Stimulated activated CD4-positive, alpha-beta T cell treated with anti-CD3 and anti-CD28 coated beads, Interleukin-12 subunit alpha, Interleukin-12 subunit beta, amount 100 ng/mL, for 24 hours (primary cell): ENCODE results near the gene RAB11FIP3.

Experiments
- DNase-seq, 2 experiments: peaks; one replicate each; pipeline ENCODE4 v3.0.0-alpha.2; 2020; ENCODE audit warnings: low read depth in 2 of 2

The RAB11FIP3 gene

GRCh38 chr16:565419-566330 is 140.2 kb downstream of the RAB11FIP3 start:
- no peak for DNase-seq

- peak in 1 of 2 experiments; percentile 40 for DNase-seq
These were observed 141.3 kb downstream of the RAB11FIP3 start, which contains the start of gene NHLRC4 for GRCh38 chr16:566475-567372. Gene NHLRC4, plus strand, starts transcription at chr16:567005. Its CDS starts 1,043 bp downstream, at chr16:568048.

DNA sequence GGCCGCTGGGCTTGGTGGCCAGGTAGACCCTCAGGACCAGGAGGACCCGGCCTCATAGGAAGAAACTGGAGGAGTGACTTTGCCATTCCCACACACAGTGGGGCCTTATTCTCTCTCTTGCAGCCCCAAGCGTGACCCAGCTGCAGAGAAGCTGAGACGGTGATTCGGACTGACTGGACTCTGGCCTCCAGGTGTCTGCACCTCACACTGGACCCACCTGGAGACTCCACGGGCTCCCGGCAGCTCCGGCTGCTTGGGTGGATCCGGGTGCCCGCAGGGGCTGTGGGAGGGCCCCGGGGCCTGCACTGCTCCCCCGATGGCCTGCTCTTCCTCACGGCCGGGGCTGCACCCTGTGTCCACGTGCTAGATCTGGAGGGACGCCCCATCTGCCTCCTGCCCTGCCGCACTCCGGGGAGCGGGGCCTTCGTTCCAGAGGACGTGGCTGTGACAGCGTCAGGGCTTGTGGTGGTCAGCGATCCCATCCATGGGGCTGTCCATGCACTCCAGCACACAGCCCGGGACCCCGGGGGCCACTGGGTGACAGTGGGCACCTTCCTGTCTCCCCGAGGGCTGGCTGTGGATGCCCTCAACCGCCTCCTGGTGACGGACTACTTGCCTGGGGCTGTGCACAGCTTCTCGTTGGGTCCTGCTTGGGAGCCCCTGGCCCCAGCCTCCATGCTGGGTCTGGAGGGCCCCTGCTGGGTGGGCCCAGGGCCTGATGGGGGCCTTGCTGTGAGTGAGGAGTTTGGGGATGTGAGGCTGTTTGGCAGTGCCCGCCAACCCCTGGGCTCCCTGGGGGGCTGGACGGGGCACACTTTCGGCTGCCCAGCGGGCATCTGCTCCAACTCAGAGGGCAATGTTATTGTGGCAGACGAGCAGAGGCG is 142.2 kb downstream of the RAB11FIP3 start:
- DNase-seq, result no peak

- no peak for DNase-seq
These were observed 143.2 kb downstream of the RAB11FIP3 start for GRCh38 chr16:568401-569258.

- peak; percentile 49 to 61 for DNase-seq
These were observed 144.2 kb downstream of the RAB11FIP3 start, which contains the start of gene PIGQ for GRCh38 chr16:569445-570254. Gene PIGQ, plus strand, starts transcription at chr16:569968. Its CDS starts 4,107 bp downstream, at chr16:574075.
